ACHN (cell line): ENCODE results near the gene FGGY.
A peak's percentile ranks its signal among the peaks of the same experiment; 100 is the strongest.
"Not testable (repeated sequence)": the region's sequence is repeated elsewhere in the genome, so short reads cannot be mapped to it uniquely, and the experiment has no call there.

Experiments used
- DNase-seq: peaks from one replicate; pipeline ENCODE4 v3.0.0-alpha.2; 2015
- in situ Hi-C: cut with HindIII; loops from 2 replicates; pipeline ENCODE4 v1.10.0; 2017; ENCODE audit warnings: low sequenced_read_pairs, low pct_ligation_motif_present, low pct_unique_long_range_greater_than_20kb

The FGGY gene

GRCh38 chr1:59296358-59297256 is at the start of gene FGGY:
FGGY (plus strand) TSS chr1:59297094; CDS start chr1:59321550, 24,456 bp downstream.
- DNase-seq: peak; percentile 98
- in situ Hi-C loops: no loop called here

GRCh38 chr1:59248758-59249157 is 48.1 kb upstream of the FGGY start:
- no peak for DNase-seq
- in situ Hi-C loops: no loop called here

GRCh38 chr1:59249396-59250137 is 47.3 kb upstream of the FGGY start:
- in situ Hi-C loops: no loop called here
- DNase-seq: no peak

- in situ Hi-C loops, DNase-seq: not testable (repeated sequence)
Measured at GRCh38 chr1:59251061-59251460, 45.8 kb upstream of the FGGY start.

GRCh38 chr1:59256429-59256828 is 40.5 kb upstream of the FGGY start:
- DNase-seq, in situ Hi-C loops: not testable (repeated sequence)

GRCh38 chr1:59258412-59259032 is 38.4 kb upstream of the FGGY start:
- in situ Hi-C loops: no loop called here
- no peak for DNase-seq

GRCh38 chr1:59261537-59261936 is 35.4 kb upstream of the FGGY start:
- no peak for DNase-seq
- in situ Hi-C loops: no loop called here

GRCh38 chr1:59262631-59263030 is 34.3 kb upstream of the FGGY start:
- in situ Hi-C loops: no loop called here
- no peak for DNase-seq

- no peak for DNase-seq
- in situ Hi-C loops: no loop called here
Measured at GRCh38 chr1:59263111-59263510, 33.8 kb upstream of the FGGY start.

- DNase-seq: no peak
- in situ Hi-C loops: no loop called here
Measured at GRCh38 chr1:59265622-59266021, 31.3 kb upstream of the FGGY start.

- no peak for DNase-seq
- in situ Hi-C loops: no loop called here
Measured at GRCh38 chr1:59266180-59266926, 30.5 kb upstream of the FGGY start.

- no peak for DNase-seq
- in situ Hi-C loops: no loop called here
Measured at GRCh38 chr1:59266927-59267293, 30.0 kb upstream of the FGGY start.

- in situ Hi-C loops: no loop called here
- no peak for DNase-seq
Measured at GRCh38 chr1:59268406-59268805, 28.5 kb upstream of the FGGY start.

GRCh38 chr1:59271561-59272260 is 25.2 kb upstream of the FGGY start:
- in situ Hi-C loops: no loop called here
- DNase-seq: no peak

GRCh38 chr1:59272507-59272906 is 24.4 kb upstream of the FGGY start:
- in situ Hi-C loops: no loop called here
- no peak for DNase-seq

GRCh38 chr1:59276439-59276851 is 20.4 kb upstream of the FGGY start:
- in situ Hi-C loops: no loop called here

GRCh38 chr1:59278780-59279354 is 18.0 kb upstream of the FGGY start:
- in situ Hi-C loops: no loop called here
- no peak for DNase-seq

More at GRCh38 chr1:59276439-59276851, 20.4 kb upstream of the FGGY start:
- no peak for DNase-seq

GRCh38 chr1:59279645-59280044 is 17.2 kb upstream of the FGGY start:
- in situ Hi-C loops: no loop called here
- no peak for DNase-seq
